Esophagus squamous epithelium (tissue), 4 donors: ENCODE data around the gene AGBL1.

ENCODE experiments used
- POLR2A ChIP-seq, 4 donors: fragments of 450-650 bp; IDR thresholded peaks; one replicate each; pipeline ENCODE4 v1.6.1; 2017; ENCODE audit warnings: antibody characterized with exemption in 4 of 4, mild to moderate bottlenecking in 4 of 4, moderate library complexity in 3 of 4
- TF ChIP-seq, protein P1 (sequence below), 6 experiments: fragments of 450-650 bp in 4 of 6; fragments of 200-600 bp in 2 of 6; sonication (generic) in 2 of 6; IDR thresholded peaks; one replicate each; pipeline ENCODE4 v1.5.1; 2016 to 2019; ENCODE audit warnings: antibody characterized with exemption in 6 of 6, mild to moderate bottlenecking in 4 of 6, moderate library complexity in 4 of 6

DNA sequence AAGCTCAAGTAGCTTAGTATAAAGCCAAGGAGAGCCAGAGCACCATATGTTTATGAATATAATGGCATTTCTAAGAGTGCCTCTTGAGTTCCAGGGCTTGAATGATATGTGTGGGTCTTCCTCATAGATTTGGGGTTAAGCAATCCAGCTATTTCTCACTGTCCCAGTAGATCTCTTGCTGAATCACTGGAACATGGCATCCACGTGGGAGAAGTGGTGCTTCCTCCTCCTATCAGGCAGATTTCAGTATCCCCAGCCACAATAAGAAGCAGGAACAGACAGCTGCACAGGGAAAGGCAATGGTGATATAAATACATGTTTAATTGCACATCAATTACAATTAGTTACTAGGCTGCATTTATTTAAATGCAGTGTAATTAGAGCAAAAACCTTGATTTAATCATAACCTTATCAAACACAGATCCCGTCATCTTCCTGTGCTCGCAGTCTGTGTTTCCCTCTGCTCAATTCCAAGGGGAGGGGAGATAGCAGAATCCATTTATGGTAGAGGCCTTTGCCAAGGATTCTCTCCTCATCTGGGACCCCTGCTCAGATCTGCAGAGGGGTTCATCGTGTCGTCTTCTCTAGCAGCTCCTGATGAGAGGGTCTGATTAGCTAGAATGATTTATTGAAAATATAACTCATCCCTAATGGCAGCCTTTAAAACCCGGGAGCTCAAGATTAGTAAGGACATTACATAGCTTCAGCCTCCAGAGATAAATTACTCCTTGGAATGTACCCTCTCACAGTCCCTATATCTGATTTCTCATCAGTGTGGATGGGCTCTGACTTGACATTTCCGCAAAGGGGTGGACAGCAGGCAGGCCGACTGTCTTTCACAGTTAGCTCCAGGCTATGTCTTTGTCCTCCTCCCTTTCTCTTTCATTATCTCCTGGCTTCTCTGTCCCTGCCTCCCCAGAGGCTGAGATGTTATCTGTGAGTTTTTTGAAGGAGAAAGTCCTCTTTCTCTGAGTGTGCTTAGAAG, 775.9 kb downstream of the AGBL1 start:
- TF ChIP-seq, protein P1, sequence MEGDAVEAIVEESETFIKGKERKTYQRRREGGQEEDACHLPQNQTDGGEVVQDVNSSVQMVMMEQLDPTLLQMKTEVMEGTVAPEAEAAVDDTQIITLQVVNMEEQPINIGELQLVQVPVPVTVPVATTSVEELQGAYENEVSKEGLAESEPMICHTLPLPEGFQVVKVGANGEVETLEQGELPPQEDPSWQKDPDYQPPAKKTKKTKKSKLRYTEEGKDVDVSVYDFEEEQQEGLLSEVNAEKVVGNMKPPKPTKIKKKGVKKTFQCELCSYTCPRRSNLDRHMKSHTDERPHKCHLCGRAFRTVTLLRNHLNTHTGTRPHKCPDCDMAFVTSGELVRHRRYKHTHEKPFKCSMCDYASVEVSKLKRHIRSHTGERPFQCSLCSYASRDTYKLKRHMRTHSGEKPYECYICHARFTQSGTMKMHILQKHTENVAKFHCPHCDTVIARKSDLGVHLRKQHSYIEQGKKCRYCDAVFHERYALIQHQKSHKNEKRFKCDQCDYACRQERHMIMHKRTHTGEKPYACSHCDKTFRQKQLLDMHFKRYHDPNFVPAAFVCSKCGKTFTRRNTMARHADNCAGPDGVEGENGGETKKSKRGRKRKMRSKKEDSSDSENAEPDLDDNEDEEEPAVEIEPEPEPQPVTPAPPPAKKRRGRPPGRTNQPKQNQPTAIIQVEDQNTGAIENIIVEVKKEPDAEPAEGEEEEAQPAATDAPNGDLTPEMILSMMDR (IDR thresholded peaks at IDR 0.05): no peak
- no peak for TF ChIP-seq POLR2A (IDR thresholded peaks at IDR 0.05)
